HEK293 (cell line): ENCODE data around the gene PRRT3.

ENCODE experiments used
- CTCF ChIA-PET: fragments of 350-600 bp; formaldehyde crosslinking; extraction: SDS; loops from one replicate; lab custom pipeline; 2021; ENCODE audit warnings: antibody characterized with exemption; lab: Yijun Ruan, JAX
- POLR2A ChIA-PET: fragments of 300-600 bp; formaldehyde crosslinking; extraction: SDS; loops from one replicate; lab custom pipeline; 2020; ENCODE audit warnings: antibody characterized with exemption, inconsistent platforms; lab: Yijun Ruan, JAX
- H3K27ac ChIP-seq: fragments of 200-500 bp; sonication (Bioruptor generic); 2 replicates; pipeline ENCODE4 v1.5.1; 2014; ENCODE audit warnings: low read depth, low read length, control low read depth, inconsistent platforms; ENCODE audit errors: extremely low read depth
- H3K36me3 ChIP-seq, 2 experiments: fragments of 200-500 bp in 1 of 2; sonication (Bioruptor generic) in 1 of 2; 1 replicate in 1 of 2; 2 replicates in 1 of 2; pipeline ENCODE4 v1.5.1; 2014 to 2017; ENCODE audit warnings: inconsistent platforms in 2 of 2, low read length in 2 of 2; ENCODE audit not compliant: control insufficient read depth in 2 of 2, insufficient read depth in 1 of 2
- H3K4me1 ChIP-seq: fragments of 200-500 bp; sonication (Bioruptor generic); 2 replicates; pipeline ENCODE4 v1.5.1; 2014; ENCODE audit warnings: mild to moderate bottlenecking, low read length, inconsistent platforms; ENCODE audit not compliant: control insufficient read depth, insufficient read depth
- H3K4me3 ChIP-seq: 2 replicates; pipeline ENCODE4 v1.5.1; 2011; ENCODE audit warnings: low read depth, mild to moderate bottlenecking, control low read depth, low read length, moderate library complexity
- H3K9me3 ChIP-seq: fragments of 200-500 bp; sonication (Bioruptor generic); 2 replicates; pipeline ENCODE4 v1.5.1; 2014; ENCODE audit warnings: low read depth, low read length, inconsistent platforms; ENCODE audit not compliant: control insufficient read depth, insufficient read depth
- ATF2 ChIP-seq: fragments of 450-650 bp; formaldehyde crosslinking; IDR thresholded peaks from 2 replicates; pipeline ENCODE4 v1.5.1; 2016; ENCODE audit warnings: missing biosample characterization, missing genetic modification characterization, low read depth
- BCL11B ChIP-seq: fragments of 450-650 bp; formaldehyde crosslinking; IDR thresholded peaks from 2 replicates; pipeline ENCODE4 v1.5.1; 2016; ENCODE audit warnings: low read depth, missing biosample characterization, missing genetic modification characterization
- INSM2 ChIP-seq: fragments of 450-650 bp; formaldehyde crosslinking; IDR thresholded peaks from 2 replicates; pipeline ENCODE4 v1.5.1; 2016; ENCODE audit warnings: missing biosample characterization, missing genetic modification characterization
- KLF9 ChIP-seq: fragments of 450-650 bp; formaldehyde crosslinking; IDR thresholded peaks from 2 replicates; pipeline ENCODE4 v1.5.1; 2016; ENCODE audit warnings: missing biosample characterization, missing genetic modification characterization, low read depth
- PATZ1 ChIP-seq: fragments of 450-650 bp; formaldehyde crosslinking; IDR thresholded peaks from 2 replicates; pipeline ENCODE4 v1.5.1; 2016; ENCODE audit warnings: missing biosample characterization, missing genetic modification characterization
- PRDM10 ChIP-seq: fragments of 450-650 bp; formaldehyde crosslinking; IDR thresholded peaks from 2 replicates; pipeline ENCODE4 v1.5.1; 2016; ENCODE audit warnings: missing biosample characterization, missing genetic modification characterization
- RBAK ChIP-seq: fragments of 450-650 bp; formaldehyde crosslinking; IDR thresholded peaks from 2 replicates; pipeline ENCODE4 v1.5.1; 2016; ENCODE audit warnings: missing biosample characterization, missing genetic modification characterization
- REPIN1 ChIP-seq: fragments of 450-650 bp; formaldehyde crosslinking; IDR thresholded peaks from 2 replicates; pipeline ENCODE4 v1.5.1; 2017; ENCODE audit warnings: missing biosample characterization, missing genetic modification characterization, low read depth
- SP3 ChIP-seq: fragments of 450-650 bp; formaldehyde crosslinking; IDR thresholded peaks from 2 replicates; pipeline ENCODE4 v1.5.1; 2016; ENCODE audit warnings: missing biosample characterization, missing genetic modification characterization
- WT1 ChIP-seq: fragments of 450-650 bp; formaldehyde crosslinking; IDR thresholded peaks from 2 replicates; pipeline ENCODE4 v1.5.1; 2016; ENCODE audit warnings: missing biosample characterization, missing genetic modification characterization
- ZBTB17 ChIP-seq: fragments of 450-650 bp; formaldehyde crosslinking; IDR thresholded peaks from 2 replicates; pipeline ENCODE4 v1.5.1; 2016; ENCODE audit warnings: missing biosample characterization, missing genetic modification characterization
- ZBTB20 ChIP-seq: fragments of 450-650 bp; formaldehyde crosslinking; IDR thresholded peaks from 2 replicates; pipeline ENCODE4 v1.5.1; 2016; ENCODE audit warnings: missing biosample characterization, missing genetic modification characterization
- ZBTB21 ChIP-seq: fragments of 450-650 bp; formaldehyde crosslinking; IDR thresholded peaks from 2 replicates; pipeline ENCODE4 v1.5.1; 2017; ENCODE audit warnings: missing biosample characterization, missing genetic modification characterization
- ZBTB48 ChIP-seq: fragments of 450-650 bp; formaldehyde crosslinking; IDR thresholded peaks from 2 replicates; pipeline ENCODE4 v1.5.1; 2016; ENCODE audit warnings: missing biosample characterization, missing genetic modification characterization
- ZNF112 ChIP-seq: fragments of 450-650 bp; formaldehyde crosslinking; IDR thresholded peaks from 2 replicates; pipeline ENCODE4 v1.5.0; 2017; ENCODE audit warnings: missing biosample characterization, missing genetic modification characterization
- ZNF146 ChIP-seq: fragments of 450-650 bp; formaldehyde crosslinking; IDR thresholded peaks from 2 replicates; pipeline ENCODE4 v1.5.1; 2016; ENCODE audit warnings: missing biosample characterization, missing genetic modification characterization
- ZNF169 ChIP-seq: fragments of 450-650 bp; formaldehyde crosslinking; IDR thresholded peaks from 2 replicates; pipeline ENCODE4 v1.5.1; 2016; ENCODE audit warnings: missing biosample characterization, missing genetic modification characterization
- ZNF239 ChIP-seq: fragments of 450-650 bp; formaldehyde crosslinking; IDR thresholded peaks from 2 replicates; pipeline ENCODE4 v1.5.1; 2016; ENCODE audit warnings: missing biosample characterization, missing genetic modification characterization
- ZNF311 ChIP-seq: fragments of 450-650 bp; formaldehyde crosslinking; IDR thresholded peaks from 2 replicates; pipeline ENCODE4 v1.5.1; 2017; ENCODE audit warnings: missing biosample characterization, missing genetic modification characterization, borderline replicate concordance
- ZNF391 ChIP-seq: fragments of 450-650 bp; formaldehyde crosslinking; IDR thresholded peaks from 2 replicates; pipeline ENCODE4 v1.5.1; 2016; ENCODE audit warnings: low read depth, missing biosample characterization, missing genetic modification characterization, borderline replicate concordance
- ZNF398 ChIP-seq: fragments of 450-650 bp; formaldehyde crosslinking; IDR thresholded peaks from 2 replicates; pipeline ENCODE4 v1.5.1; 2017; ENCODE audit warnings: missing biosample characterization, missing genetic modification characterization
- ZNF501 ChIP-seq: fragments of 450-650 bp; formaldehyde crosslinking; IDR thresholded peaks from 2 replicates; pipeline ENCODE4 v1.5.1; 2016; ENCODE audit warnings: missing biosample characterization, missing genetic modification characterization
- ZNF561 ChIP-seq: fragments of 450-650 bp; IDR thresholded peaks from 2 replicates; pipeline ENCODE4 v1.5.1; 2018; ENCODE audit warnings: missing biosample characterization, missing genetic modification characterization, borderline replicate concordance
- ZNF600 ChIP-seq: fragments of 450-650 bp; formaldehyde crosslinking; IDR thresholded peaks from 2 replicates; pipeline ENCODE4 v1.5.1; 2016; ENCODE audit warnings: missing biosample characterization, missing genetic modification characterization
- ZNF629 ChIP-seq: fragments of 450-650 bp; formaldehyde crosslinking; IDR thresholded peaks from 2 replicates; pipeline ENCODE4 v1.5.1; 2017; ENCODE audit warnings: missing biosample characterization, missing genetic modification characterization
- ZNF777 ChIP-seq: fragments of 450-650 bp; formaldehyde crosslinking; IDR thresholded peaks from 2 replicates; pipeline ENCODE4 v1.5.1; 2017; ENCODE audit warnings: missing biosample characterization, missing genetic modification characterization, borderline replicate concordance
- ZXDB ChIP-seq: fragments of 450-650 bp; formaldehyde crosslinking; IDR thresholded peaks from 2 replicates; pipeline ENCODE4 v1.5.1; 2016; ENCODE audit warnings: missing biosample characterization, missing genetic modification characterization

PRRT3 gene

GRCh38 chr3:9933561-9934234 is 18.5 kb downstream of the PRRT3 start, which contains the start of gene CRELD1:
TSS of gene CRELD1 (plus strand) at chr3:9933834. CDS start at chr3:9934439, 605 bp downstream.
- Histone ChIP-seq H3K36me3 (peaks cover 6 to 49% of the 10 kb centered on the region in 2 experiments), H3K9me3 (no peaks in the 10 kb centered on the region), H3K27ac (peak within 1 kb of the TSS; percentile 95), H3K4me1 (0 out of 2 replicates have a peak, but pooled peaks cover 2% of the 10 kb centered on the region), H3K4me3 (peak within 1 kb of the TSS; percentile 74)
- ChIA-PET POLR2A (interaction anchor here (0.6 to 3.9 kb wide), 27 partner anchors 8 to 164 kb away, joined by 3 to 33 read pairs (median 5); partner anchors contain the start of genes ARPC4, CAMK1, CIDEC and EMC3), CTCF (interaction anchor here (0.7 to 2.3 kb wide), 10 partner anchors 9 to 213 kb away, joined by 3 to 19 read pairs (median 6); partner anchors contain the start of genes IL17RC and JAGN1)
- no peak for TF ChIP-seq INSM2 (tag by site-specific recombination)
- no peak for TF ChIP-seq ZNF311 (tag by site-specific recombination)
- TF ChIP-seq ZNF169 (tag by site-specific recombination), result no peak
- TF ChIP-seq WT1 (tag by site-specific recombination), result peak; percentile 69; the same call in 1 of the 2 replicates
- TF ChIP-seq ZNF146, result no peak; the same call in 1 of the 2 replicates
- TF ChIP-seq SP3 (tag by site-specific recombination), result peak; percentile 92
- peak; percentile 33; the same call in 1 of the 2 replicates for TF ChIP-seq ZNF600 (tag by site-specific recombination)
- TF ChIP-seq PRDM10 (tag by site-specific recombination), result peak; percentile 9; the same call in 1 of the 2 replicates
- peak; percentile 20; the same call in 1 of the 2 replicates for TF ChIP-seq ZNF561 (tag by site-specific recombination)
- TF ChIP-seq KLF9 (tag by site-specific recombination), result no peak
- TF ChIP-seq ZNF112 (tag by site-specific recombination), result no peak
- TF ChIP-seq BCL11B (tag by site-specific recombination), result no peak
- no peak; the same call in none of the 2 replicates for TF ChIP-seq ZNF398 (tag by site-specific recombination)
- TF ChIP-seq ZBTB20, result 0 out of 2 replicates have a peak, but pooled peaks have one; percentile 43
- TF ChIP-seq ZXDB (tag by site-specific recombination), result peak; percentile 7; the same call in 1 of the 2 replicates
- no peak for TF ChIP-seq RBAK (tag by site-specific recombination)
- TF ChIP-seq ZNF629 (tag by site-specific recombination), result peak; percentile 89
- no peak for TF ChIP-seq ZNF391 (tag by site-specific recombination)
- peak; percentile 10; the same call in 1 of the 2 replicates for TF ChIP-seq PATZ1 (tag by site-specific recombination)
- peak; percentile 40; the same call in 1 of the 2 replicates for TF ChIP-seq ZBTB17
- TF ChIP-seq ZNF501 (tag by site-specific recombination), result no peak
- peak; percentile 48; the same call in 1 of the 2 replicates for TF ChIP-seq ZBTB21 (tag by site-specific recombination)
- TF ChIP-seq ATF2 (tag by site-specific recombination), result peak; percentile 99
- no peak for TF ChIP-seq ZNF777 (tag by site-specific recombination)
- TF ChIP-seq ZNF239 (tag by site-specific recombination), result no peak
- peak; percentile 75 for TF ChIP-seq ZBTB48 (tag by site-specific recombination)
- 0 out of 2 replicates have a peak, but pooled peaks have one; percentile 25 for TF ChIP-seq REPIN1 (tag by site-specific recombination)
